OCI-LY3 (cell line): ENCODE measurements around the gene RPH3AL.

Source experiments
- EZH2phosphoT487 ChIP-seq: fragments of 200-600 bp; shearing (Covaris generic); IDR thresholded peaks from 2 replicates; pipeline ENCODE4 v1.6.1; 2018; ENCODE audit warnings: antibody characterized with exemption, mixed run types, low read depth
- TF ChIP-seq, protein P1 (sequence below): fragments of 200-600, 300-600 bp; sonication (generic); IDR thresholded peaks from 2 replicates; pipeline ENCODE4 v1.5.1; 2014; ENCODE audit warnings: antibody characterized with exemption, low read length, low read depth

- TF ChIP-seq, protein P1, sequence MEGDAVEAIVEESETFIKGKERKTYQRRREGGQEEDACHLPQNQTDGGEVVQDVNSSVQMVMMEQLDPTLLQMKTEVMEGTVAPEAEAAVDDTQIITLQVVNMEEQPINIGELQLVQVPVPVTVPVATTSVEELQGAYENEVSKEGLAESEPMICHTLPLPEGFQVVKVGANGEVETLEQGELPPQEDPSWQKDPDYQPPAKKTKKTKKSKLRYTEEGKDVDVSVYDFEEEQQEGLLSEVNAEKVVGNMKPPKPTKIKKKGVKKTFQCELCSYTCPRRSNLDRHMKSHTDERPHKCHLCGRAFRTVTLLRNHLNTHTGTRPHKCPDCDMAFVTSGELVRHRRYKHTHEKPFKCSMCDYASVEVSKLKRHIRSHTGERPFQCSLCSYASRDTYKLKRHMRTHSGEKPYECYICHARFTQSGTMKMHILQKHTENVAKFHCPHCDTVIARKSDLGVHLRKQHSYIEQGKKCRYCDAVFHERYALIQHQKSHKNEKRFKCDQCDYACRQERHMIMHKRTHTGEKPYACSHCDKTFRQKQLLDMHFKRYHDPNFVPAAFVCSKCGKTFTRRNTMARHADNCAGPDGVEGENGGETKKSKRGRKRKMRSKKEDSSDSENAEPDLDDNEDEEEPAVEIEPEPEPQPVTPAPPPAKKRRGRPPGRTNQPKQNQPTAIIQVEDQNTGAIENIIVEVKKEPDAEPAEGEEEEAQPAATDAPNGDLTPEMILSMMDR, result no peak
- no peak for TF ChIP-seq EZH2phosphoT487
Observed at GRCh38 chr17:181245-182049, 171.2 kb downstream of the RPH3AL start, which contains the start of gene DOC2B.
